ENCODE measurements around the gene MYOM1.

The MYOM1 gene

DNA sequence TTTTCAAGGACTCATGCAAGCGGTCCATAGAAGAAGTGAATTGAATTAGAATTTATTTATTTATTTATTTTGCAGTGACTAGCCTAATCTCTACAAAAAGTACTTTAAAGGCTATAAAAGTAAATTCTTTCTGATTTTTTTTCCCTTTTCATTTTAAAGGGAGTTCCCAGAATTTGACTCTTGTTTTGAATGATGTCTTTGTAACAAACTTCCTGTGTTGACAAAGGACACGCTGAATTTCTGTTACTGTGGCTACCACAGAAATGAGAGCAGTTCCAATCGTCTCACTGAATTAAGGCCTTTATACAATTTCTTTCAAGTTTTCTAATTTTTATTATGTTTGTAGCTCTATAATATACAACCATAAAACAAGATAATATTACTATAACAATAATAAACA lies 160.5 kb downstream of the MYOM1 start:
- DNase-seq (ENCODE audit: low read depth, low spot score) = no peak
- H3K9ac ChIP-seq (ENCODE audit: insufficient read length, low read depth) = no peak overlapping the region
- H3K27me3 ChIP-seq (ENCODE audit: insufficient read depth, insufficient read length) = no peaks in the 10 kb centered on the region
- no peaks in the 10 kb centered on the region for H3K9me3 ChIP-seq (ENCODE audit: insufficient read depth, low read length)
- no peak overlapping the region for H3K4me3 ChIP-seq (ENCODE audit: insufficient read length, low read depth)
- TF ChIP-seq SUZ12 (IDR thresholded peaks at IDR 0.05; ENCODE audit: extremely low read depth, insufficient read depth, insufficient read length) = no peak
- TF ChIP-seq YY1 (IDR thresholded peaks at IDR 0.05; ENCODE audit: insufficient read depth, insufficient read length) = no peak
- no peak for TF ChIP-seq ZNF274 (IDR thresholded peaks at IDR 0.05; ENCODE audit: low read depth, low read length)
- H3K4me1 ChIP-seq (ENCODE audit: insufficient read depth, insufficient read length) = no peaks in the 10 kb centered on the region
- no peaks in the 10 kb centered on the region for H3K36me3 ChIP-seq (ENCODE audit: insufficient read depth, insufficient read length, low read length)

DNA sequence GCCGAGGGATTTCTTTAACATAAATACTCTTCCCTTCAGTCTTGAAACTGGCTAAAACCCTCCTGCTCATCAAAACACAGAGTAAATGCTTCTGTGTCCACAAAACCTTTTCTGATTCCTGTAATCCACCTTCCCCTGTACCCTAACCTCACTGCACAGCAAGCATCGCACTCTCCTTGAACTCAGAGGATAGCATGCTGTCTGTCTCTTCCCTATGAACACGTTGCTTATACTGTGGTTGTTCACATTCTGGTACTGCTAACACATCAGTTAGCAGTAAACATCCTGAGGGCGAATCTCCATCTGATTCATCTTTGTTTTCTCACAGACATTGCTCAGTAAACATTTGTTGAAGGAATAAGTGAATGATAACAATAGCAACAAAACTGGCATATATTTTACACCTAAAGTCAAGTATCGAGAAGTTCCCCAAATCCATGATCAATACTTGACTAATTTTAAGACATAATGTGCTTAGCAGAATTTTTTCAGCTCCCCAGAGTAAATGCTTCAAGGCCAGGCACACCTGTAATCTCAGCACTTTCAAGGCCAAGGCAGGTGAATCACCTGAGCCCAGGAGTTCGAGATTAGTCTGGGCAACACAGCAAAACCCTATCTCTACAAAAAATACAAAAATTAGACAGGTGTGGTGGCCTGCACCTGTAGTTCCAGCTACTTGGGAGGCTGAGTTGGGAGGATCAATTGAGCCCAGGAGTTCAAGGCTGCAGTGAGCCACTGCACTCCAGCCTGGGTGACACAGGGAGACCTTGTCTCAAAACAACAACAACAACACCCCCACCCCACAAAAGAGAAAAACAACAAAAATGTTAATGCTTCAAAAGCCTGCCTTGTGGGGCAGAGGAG lies 161.2 kb downstream of the MYOM1 start:
- H3K9ac ChIP-seq (ENCODE audit: insufficient read length, low read depth) = no peak overlapping the region
- no peaks in the 10 kb centered on the region for H3K27me3 ChIP-seq (ENCODE audit: insufficient read depth, insufficient read length)
- no peaks in the 10 kb centered on the region for H3K4me1 ChIP-seq (ENCODE audit: insufficient read depth, insufficient read length)
- TF ChIP-seq SUZ12 (IDR thresholded peaks at IDR 0.05; ENCODE audit: extremely low read depth, insufficient read depth, insufficient read length) = no peak
- no peak for TF ChIP-seq ZNF274 (IDR thresholded peaks at IDR 0.05; ENCODE audit: low read depth, low read length)
- no peak for TF ChIP-seq YY1 (IDR thresholded peaks at IDR 0.05; ENCODE audit: insufficient read depth, insufficient read length)
- no peaks in the 10 kb centered on the region for H3K9me3 ChIP-seq (ENCODE audit: insufficient read depth, low read length)
- no peak overlapping the region for H3K4me3 ChIP-seq (ENCODE audit: insufficient read length, low read depth)
- no peaks in the 10 kb centered on the region for H3K36me3 ChIP-seq (ENCODE audit: insufficient read depth, insufficient read length, low read length)
- DNase-seq (ENCODE audit: low read depth, low spot score) = no peak

DNA sequence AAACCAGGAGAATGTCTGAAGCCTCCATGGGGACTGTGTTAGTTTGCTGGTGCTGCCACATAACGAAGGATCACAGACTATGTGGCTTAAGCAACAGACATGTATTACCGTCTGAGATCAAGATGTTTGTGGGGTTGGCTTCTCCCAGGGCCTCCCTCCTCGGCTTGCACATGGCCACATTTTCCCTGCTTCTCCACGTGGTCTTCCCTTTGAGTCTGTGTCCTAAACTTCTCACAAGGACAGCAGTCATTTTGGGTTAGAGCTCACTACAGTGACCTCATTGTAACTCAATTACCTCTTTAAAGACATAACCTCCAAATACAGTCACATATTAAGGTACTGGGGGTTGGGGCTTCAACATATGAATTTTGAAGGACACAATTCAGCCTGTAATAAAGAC lies 162.2 kb downstream of the MYOM1 start:
- TF ChIP-seq YY1 (IDR thresholded peaks at IDR 0.05; ENCODE audit: insufficient read depth, insufficient read length) = no peak
- no peak for TF ChIP-seq SUZ12 (IDR thresholded peaks at IDR 0.05; ENCODE audit: extremely low read depth, insufficient read depth, insufficient read length)
- no peak for DNase-seq (ENCODE audit: low read depth, low spot score)
- H3K9ac ChIP-seq (ENCODE audit: insufficient read length, low read depth) = no peak overlapping the region
- H3K27me3 ChIP-seq (ENCODE audit: insufficient read depth, insufficient read length) = no peaks in the 10 kb centered on the region
- H3K4me3 ChIP-seq (ENCODE audit: insufficient read length, low read depth) = no peak overlapping the region
- no peaks in the 10 kb centered on the region for H3K9me3 ChIP-seq (ENCODE audit: insufficient read depth, low read length)
- no peaks in the 10 kb centered on the region for H3K4me1 ChIP-seq (ENCODE audit: insufficient read depth, insufficient read length)
- H3K36me3 ChIP-seq (ENCODE audit: insufficient read depth, insufficient read length, low read length) = no peaks in the 10 kb centered on the region

DNA sequence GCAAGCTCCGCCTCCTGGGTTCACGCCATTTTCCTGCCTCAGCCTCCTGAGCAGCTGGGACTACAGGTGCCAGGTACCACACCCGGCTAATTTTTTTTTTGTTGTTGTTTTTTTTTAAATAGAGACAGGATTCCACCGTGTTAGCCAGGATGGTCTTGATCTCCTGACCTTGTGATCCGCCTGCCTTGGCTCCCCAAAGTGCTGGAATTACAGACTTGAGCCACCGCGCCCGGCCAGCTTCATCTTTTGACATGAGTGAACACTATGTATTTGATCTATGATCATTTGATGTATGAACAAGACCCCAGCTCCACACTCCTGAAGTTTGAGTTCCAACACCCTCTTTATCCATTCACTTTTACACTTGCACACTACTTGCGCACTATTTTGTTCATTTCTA lies 163.5 kb downstream of the MYOM1 start:
- H3K9ac ChIP-seq (ENCODE audit: insufficient read length, low read depth) = no peak overlapping the region
- DNase-seq (ENCODE audit: low read depth, low spot score) = no peak
- no peaks in the 10 kb centered on the region for H3K36me3 ChIP-seq (ENCODE audit: insufficient read depth, insufficient read length, low read length)
- H3K4me3 ChIP-seq (ENCODE audit: insufficient read length, low read depth) = no peak overlapping the region
- no peaks in the 10 kb centered on the region for H3K27me3 ChIP-seq (ENCODE audit: insufficient read depth, insufficient read length)
- no peak for TF ChIP-seq ZNF274 (IDR thresholded peaks at IDR 0.05; ENCODE audit: low read depth, low read length)
- TF ChIP-seq SUZ12 (IDR thresholded peaks at IDR 0.05; ENCODE audit: extremely low read depth, insufficient read depth, insufficient read length) = no peak
- no peak for TF ChIP-seq YY1 (IDR thresholded peaks at IDR 0.05; ENCODE audit: insufficient read depth, insufficient read length)
- H3K4me1 ChIP-seq (ENCODE audit: insufficient read depth, insufficient read length) = no peaks in the 10 kb centered on the region
- H3K9me3 ChIP-seq (ENCODE audit: insufficient read depth, low read length) = no peaks in the 10 kb centered on the region

DNA sequence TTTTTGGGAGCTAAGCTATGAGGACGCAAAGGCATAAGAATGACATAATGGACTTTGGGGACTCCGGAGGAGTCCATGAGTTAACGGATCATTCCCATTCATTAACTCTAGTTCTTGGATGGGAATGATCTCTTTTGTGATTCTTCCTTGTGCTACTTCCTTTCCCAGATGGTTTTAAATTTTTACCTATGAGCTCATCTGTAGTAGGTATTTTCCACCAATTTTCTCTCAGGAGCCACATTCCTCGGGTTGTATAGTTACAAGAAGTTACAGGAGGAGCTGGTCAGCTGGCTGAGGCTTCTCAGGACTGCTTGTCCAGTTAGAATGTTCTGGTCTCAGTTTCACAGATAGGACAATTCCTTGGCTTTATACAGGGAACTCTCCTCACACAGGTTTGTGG lies 164.0 kb downstream of the MYOM1 start:
- H3K4me3 ChIP-seq (ENCODE audit: insufficient read length, low read depth) = no peak overlapping the region
- H3K36me3 ChIP-seq (ENCODE audit: insufficient read depth, insufficient read length, low read length) = no peaks in the 10 kb centered on the region
- no peak overlapping the region for H3K9ac ChIP-seq (ENCODE audit: insufficient read length, low read depth)
- no peak for TF ChIP-seq SUZ12 (IDR thresholded peaks at IDR 0.05; ENCODE audit: extremely low read depth, insufficient read depth, insufficient read length)
- no peak for TF ChIP-seq ZNF274 (IDR thresholded peaks at IDR 0.05; ENCODE audit: low read depth, low read length)
- no peak for TF ChIP-seq YY1 (IDR thresholded peaks at IDR 0.05; ENCODE audit: insufficient read depth, insufficient read length)
- H3K4me1 ChIP-seq (ENCODE audit: insufficient read depth, insufficient read length) = no peaks in the 10 kb centered on the region
- H3K27me3 ChIP-seq (ENCODE audit: insufficient read depth, insufficient read length) = no peaks in the 10 kb centered on the region
- no peaks in the 10 kb centered on the region for H3K9me3 ChIP-seq (ENCODE audit: insufficient read depth, low read length)
- no peak for DNase-seq (ENCODE audit: low read depth, low spot score)

DNA sequence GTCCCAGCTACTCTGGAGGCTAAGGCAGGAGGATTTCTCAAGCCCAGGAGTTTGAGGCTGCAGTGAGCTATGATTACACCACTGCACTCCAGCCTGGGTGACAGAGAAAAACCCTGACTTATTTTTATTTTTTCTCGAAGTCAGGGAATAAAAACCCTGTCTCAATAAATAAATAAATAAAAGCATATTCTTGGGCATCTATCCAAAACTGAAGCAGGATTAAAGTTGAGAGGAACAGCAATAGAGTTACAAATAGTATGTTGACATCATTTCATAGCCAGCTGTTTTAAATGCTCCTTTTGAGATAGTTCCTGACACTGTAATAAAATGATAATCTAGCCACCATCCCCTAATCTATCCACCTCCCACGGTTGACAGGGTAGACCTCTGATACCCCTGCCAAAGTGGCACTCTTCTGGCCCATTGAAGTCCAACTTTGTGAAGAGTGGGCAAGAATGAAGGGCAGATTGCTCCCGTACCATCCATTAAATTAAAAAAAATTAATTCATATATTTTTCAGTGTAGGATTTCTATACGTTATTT lies 164.5 kb downstream of the MYOM1 start:
- no peak for TF ChIP-seq SUZ12 (IDR thresholded peaks at IDR 0.05; ENCODE audit: extremely low read depth, insufficient read depth, insufficient read length)
- TF ChIP-seq ZNF274 (IDR thresholded peaks at IDR 0.05; ENCODE audit: low read depth, low read length) = no peak
- no peak for TF ChIP-seq YY1 (IDR thresholded peaks at IDR 0.05; ENCODE audit: insufficient read depth, insufficient read length)
- no peak overlapping the region for H3K9ac ChIP-seq (ENCODE audit: insufficient read length, low read depth)
- no peak for DNase-seq (ENCODE audit: low read depth, low spot score)
- no peak overlapping the region for H3K4me3 ChIP-seq (ENCODE audit: insufficient read length, low read depth)
- H3K27me3 ChIP-seq (ENCODE audit: insufficient read depth, insufficient read length) = no peaks in the 10 kb centered on the region
- H3K36me3 ChIP-seq (ENCODE audit: insufficient read depth, insufficient read length, low read length) = no peaks in the 10 kb centered on the region
- no peaks in the 10 kb centered on the region for H3K4me1 ChIP-seq (ENCODE audit: insufficient read depth, insufficient read length)
- no peaks in the 10 kb centered on the region for H3K9me3 ChIP-seq (ENCODE audit: insufficient read depth, low read length)

DNA sequence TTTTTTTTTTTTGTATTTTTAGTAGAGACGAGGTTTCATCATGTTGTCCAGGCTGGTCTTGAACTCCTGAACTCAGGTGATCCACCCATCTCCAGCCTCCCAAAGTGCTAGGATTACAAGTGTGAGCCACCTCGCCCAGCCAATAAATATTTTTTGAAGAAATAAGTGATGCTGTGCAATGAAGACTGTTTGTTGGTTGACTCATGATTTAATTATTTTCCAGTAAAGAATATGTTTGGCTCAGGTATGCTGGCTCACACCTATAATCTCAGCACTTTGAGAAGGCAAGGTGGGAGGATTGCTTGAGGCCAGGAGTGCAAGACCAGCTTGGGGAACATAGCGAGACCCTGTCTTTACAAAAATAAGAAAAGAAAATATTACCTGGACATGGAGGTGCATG lies 165.0 kb downstream of the MYOM1 start:
- no peaks in the 10 kb centered on the region for H3K4me1 ChIP-seq (ENCODE audit: insufficient read depth, insufficient read length)
- no peak for TF ChIP-seq ZNF274 (IDR thresholded peaks at IDR 0.05; ENCODE audit: low read depth, low read length)
- TF ChIP-seq YY1 (IDR thresholded peaks at IDR 0.05; ENCODE audit: insufficient read depth, insufficient read length) = no peak
- no peak for TF ChIP-seq SUZ12 (IDR thresholded peaks at IDR 0.05; ENCODE audit: extremely low read depth, insufficient read depth, insufficient read length)
- H3K36me3 ChIP-seq (ENCODE audit: insufficient read depth, insufficient read length, low read length) = no peaks in the 10 kb centered on the region
- H3K27me3 ChIP-seq (ENCODE audit: insufficient read depth, insufficient read length) = no peaks in the 10 kb centered on the region
- no peaks in the 10 kb centered on the region for H3K9me3 ChIP-seq (ENCODE audit: insufficient read depth, low read length)
- H3K9ac ChIP-seq (ENCODE audit: insufficient read length, low read depth) = no peak overlapping the region
- no peak overlapping the region for H3K4me3 ChIP-seq (ENCODE audit: insufficient read length, low read depth)
- DNase-seq (ENCODE audit: low read depth, low spot score) = no peak
